Activated T-cell treated with anti-CD3 and anti-CD28 coated beads, Interleukin-2, amount 50 U/mL, for 1 hour (primary cell): ENCODE data around the gene AKR1A1.
"Not testable (repeated sequence)": the region's sequence is repeated elsewhere in the genome, so short reads cannot be mapped to it uniquely, and the experiment has no call there.

ENCODE experiments used
- DNase-seq: peaks from one replicate; pipeline ENCODE4 v3.0.0-alpha.2; 2020

The AKR1A1 gene

DNA sequence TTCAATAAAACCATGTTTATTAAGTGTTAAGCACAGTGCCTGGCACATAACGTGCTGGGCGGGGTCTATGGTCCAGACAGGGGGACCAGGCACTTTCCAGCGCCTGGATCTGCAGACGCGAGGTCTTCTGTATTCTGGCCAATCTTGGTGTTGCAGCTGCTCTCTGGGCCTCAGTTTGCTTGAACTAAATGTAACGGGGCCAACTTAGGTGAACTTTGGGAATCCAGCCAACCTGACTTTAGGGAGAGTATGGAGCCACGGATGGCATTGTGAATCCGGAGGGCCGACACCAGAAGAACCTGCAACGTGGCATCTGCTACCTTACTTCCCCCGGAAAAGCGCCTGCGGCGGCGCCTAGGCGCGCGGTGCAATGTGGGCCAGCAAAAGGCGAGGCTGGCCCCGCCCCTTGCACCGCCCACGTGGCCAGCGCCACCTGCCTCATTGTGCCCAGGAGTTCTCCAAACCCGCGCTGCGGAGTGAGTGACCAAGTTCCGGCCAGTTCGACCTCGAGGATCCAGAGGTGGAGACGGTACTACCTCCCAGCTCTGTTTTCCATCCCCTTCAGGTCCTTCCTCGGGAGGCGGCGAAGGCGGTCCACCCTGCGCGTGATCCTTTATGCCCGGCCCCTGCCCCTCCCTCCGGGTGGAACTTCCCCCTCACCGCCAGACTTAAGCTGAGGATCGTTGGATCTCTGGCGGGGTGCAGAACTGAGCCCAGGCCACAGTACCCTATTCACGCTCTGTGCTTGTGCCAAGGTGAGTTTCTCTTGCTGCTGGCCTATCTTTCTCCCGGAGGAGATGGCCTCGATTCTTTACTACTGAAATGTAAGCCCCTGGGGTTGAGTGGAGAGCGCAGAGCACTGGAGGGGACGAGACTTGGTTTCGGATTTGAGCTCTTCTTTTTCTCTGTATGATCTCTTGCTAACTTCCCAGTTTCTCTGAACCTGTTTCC lies at the start of gene AKR1A1:
Gene AKR1A1 (plus strand): TSS at position 426 of the 951 bp plus-strand sequence. CDS start 10,969 bp downstream, outside the sequence.
- peak; percentile 90 for DNase-seq

DNA sequence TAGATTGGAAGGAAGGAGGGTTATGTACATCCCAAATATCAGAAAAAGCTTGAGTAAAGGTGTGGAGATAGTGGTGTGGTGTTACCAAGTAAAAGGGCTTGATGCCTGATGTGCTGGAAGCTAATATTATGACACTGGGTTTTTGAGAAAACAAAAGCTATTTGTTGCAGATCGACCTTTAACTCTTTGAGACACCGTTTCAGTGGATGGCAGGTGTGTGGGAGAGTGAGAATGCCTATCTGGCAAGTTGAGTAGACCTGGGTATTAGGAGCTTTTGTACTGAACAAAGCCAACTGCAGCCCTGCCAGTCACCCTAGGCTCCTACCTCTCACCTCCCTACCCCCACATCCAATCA lies 49.1 kb upstream of the AKR1A1 start:
- no peak for DNase-seq

DNA sequence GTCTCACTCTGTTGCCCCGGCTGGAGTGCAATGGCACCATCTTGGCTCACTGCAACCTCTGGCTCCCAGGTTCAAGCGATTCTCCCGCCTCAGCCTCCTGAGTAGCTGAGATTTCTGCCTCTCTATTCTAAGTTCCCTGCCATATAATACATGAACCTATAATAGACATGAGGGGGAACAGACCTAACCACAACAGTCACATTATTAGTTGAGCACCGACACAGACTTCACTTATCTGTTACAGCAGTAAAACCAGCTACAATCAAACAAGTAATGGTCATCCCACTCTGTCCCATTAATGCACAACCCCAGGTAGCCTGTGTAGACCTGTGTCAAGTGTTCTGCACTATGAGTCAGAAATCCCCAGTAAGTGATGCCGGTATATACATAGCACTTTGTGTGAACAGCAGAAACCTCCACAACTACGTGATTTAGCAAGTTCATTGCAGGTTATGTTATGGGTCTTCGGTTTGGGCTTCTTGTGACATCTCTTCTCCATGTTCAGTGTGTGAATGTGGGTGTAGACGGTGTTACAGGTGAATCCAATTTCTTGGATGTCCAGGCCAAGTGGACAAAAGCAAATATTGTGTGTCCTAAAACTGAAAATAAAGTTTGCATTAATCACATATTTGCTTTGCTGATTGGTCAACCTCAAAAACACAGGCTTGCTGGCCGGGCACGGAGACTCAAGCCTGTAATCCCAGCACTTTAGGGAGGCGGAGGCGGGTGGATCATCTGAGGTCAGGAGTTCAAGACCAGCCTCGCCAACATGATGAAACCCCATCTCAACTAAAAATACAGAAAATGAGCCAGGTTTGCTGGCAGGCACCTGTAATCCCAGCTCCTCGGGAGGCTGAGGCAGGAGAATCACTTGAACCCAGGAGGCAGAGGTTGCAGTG lies 46.9 kb upstream of the AKR1A1 start:
- no peak for DNase-seq

DNA sequence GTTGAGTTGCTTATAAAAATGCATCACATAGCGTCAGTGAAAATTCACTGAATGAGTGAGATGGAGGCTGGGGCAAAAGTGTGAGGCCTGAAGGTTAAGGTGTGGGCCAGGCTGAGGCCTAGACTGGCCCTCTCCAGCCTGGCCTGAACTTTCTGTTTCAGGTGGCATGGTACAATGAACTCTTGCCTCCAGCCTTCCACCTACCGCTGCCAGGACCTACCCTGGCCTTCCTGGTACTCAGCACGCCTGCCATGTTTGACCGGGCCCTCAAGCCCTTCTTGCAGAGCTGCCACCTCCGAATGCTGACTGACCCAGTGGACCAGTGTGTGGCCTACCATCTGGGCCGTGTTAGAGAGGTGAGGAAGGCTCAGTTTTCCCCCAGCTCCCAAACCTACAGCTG lies 43.4 kb upstream of the AKR1A1 start:
- DNase-seq: no peak

DNA sequence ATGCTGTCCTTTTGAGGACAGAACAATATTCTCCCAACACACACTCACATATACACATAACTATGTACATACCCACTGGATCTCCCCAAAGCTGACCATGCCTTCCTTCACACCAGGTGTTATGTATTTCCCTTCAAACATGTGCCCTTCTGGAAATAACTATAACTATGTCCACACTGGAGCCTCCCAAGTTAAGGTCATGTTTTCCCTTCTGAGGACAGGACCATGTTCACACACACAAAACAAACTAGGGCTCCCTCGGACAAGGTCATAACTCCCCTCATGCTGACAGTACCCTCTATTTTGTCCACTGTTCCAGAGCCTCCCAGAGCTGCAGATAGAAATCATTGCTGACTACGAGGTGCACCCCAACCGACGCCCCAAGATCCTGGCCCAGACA lies 42.7 kb upstream of the AKR1A1 start:
- DNase-seq: no peak

DNA sequence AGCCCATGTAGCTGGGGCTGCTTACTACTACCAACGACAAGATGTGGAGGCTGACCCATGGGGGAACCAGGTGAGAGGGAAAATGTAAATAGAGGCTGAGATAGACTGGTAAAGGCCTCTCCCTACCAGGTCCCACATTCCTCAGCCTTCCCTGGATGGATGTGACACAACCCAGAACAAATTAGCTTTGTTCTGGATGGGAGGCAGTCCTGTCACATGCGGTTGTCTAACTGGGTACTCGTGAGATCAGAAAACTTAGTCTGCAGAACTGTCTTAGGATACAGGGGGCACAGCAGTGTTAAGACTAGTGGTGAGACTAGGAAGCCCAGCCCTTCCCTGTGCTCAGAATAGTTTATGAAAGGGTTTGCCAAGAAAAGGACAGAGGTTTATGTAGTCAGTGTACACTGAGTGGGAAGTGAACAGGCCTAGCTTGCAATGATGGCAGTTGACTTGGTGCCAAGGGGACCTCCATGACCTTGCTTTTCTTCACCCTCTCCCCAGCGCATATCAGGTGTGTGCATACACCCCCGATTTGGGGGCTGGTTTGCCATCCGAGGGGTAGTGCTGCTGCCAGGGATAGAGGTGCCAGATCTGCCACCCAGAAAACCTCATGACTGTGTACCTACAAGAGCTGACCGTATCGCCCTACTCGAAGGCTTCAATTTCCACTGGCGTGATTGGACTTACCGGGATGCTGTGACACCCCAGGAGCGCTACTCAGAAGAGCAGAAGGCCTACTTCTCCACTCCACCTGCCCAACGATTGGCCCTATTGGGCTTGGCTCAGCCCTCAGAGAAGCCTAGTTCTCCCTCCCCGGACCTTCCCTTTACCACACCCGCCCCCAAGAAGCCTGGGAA lies 42.1 kb upstream of the AKR1A1 start:
- DNase-seq: no peak

DNA sequence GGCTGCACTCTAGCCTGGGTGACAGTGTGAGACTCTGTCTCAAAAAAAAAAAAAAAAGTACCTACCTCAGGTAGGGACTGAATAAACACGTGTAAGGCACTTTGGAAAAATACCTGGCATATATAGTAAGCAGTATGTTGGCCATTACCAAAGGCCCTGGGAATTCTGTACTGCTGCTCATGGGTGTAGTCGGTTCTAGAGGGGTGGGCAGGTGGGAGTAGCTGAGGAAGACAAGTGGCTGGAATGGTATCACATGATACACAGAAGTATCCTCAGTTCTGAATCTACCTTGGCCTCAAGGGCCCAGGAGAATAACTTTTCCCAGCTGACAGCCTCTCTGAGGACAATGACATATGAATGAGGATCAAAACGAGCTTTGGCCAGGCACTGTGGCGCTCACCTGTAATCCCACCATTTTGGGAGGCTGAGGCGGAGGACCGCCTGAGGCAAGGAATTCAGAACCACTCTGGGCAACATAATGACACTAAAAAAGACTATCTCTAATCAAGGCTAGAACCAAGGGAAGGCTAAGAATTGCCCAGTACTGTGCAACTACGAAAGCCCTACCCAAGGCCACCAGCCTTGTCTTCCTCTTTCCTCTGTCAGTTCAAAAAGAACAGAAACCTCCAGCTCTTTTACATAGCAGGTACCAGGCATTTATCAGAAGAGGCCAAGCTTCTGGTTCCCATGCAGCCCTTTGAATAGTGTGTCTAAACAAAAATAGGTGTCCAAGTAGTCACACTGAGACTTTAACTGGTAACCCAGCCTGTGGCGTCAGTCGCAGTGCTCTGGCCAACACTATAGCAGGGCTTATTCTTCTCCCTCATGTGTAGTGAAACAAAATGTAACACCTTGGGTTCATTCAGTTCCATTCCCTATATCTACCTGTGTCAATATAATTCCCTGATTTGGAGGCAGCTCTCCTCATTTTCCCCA lies 40.3 kb upstream of the AKR1A1 start:
- no peak for DNase-seq

DNA sequence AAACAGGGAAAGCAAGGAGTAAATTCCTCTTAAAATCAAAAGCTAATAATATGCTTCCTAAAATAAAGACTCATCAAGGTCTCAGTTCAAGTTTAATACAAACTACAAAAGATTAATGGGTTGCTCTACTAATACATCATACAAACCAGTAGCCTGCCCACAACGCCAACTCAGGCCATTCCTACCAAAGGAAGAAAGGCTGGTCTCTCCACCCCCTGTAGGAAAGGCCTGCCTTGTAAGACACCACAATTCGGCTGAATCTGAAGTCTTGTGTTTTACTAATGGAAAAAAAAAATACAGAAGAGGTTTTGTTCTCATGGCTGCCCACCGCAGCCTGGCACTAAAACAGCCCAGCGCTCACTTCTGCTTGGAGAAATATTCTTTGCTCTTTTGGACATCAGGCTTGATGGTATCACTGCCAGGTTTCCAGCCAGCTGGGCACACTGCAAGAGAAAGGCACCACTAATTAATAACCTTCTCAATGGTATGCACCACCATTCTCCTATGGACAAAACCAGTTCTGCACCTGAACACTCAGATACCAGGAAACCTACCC lies 39.6 kb upstream of the AKR1A1 start:
- no peak for DNase-seq

DNA sequence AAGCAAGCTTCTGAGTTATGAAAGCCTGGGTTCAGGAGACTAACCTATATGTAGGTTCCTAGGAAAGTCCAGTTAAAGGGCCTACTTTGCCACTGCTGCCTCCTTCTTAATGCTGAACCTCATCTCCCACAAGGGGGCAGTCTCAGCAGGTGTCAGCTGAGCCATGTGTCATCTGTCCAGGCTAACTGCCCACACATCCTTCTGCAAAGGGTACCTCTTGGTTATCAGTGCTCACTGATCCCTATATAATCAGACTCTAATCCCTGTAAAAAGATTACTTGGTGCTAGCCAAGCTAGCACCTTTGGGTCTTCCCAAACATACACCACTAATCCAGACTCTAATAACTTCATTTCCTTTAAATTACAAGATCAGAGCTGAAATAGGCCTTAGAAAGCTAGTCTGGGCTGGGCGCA lies 38.0 kb upstream of the AKR1A1 start:
- peak; percentile 39 for DNase-seq

DNA sequence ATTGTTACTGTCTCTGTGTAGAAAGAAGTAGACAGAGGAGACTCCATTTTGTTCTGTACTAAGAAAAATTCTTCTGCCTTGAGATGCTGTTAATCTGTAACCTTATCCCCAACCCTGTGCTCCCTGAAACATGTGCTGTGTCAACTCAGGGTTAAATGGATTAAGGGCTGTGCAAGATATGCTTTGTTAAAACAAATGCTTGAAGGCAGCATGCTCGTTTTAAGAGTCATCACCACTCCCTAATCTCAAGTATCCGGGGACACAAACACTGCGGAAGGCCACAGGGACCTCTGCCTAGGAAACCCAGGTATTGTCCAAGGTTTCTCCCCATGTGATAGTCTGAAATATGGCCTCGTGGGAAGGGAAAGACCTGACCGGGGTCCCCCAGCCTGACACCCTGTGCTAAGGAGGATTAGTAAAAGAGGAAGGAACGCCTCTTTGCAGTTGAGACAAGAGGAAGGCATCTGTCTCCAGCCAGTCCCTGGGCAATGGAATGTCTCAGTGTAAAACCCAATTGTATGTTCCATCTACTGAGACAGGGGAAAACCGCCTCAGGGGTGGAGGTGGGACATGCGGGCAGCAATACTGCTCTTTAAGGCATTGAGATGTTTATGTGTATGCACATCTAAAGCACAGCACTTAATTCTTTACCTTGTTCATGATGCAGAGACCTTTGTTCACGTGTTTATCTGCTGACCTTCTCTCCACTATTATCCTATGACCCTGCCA lies 36.9 kb upstream of the AKR1A1 start:
- not testable (repeated sequence) for DNase-seq

DNA sequence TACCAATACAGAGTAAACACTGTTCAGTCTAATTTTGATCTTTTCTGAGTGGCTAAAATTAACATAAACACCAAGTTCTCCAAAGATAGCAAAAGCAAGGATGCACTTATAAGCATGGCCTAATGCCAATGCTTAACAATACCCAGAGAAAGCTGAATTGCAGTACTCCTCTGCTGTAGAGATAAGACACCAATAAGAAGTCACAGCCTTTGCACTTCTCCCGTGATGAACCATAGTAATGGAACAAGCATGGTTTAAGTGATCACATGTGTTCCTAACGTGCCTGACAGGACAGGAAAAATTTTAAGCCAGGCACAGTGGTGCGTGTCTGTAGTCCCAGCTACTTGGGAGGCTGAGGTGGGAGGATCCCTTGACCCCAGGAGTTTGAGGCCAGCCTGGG lies 34.6 kb upstream of the AKR1A1 start:
- DNase-seq: no peak

DNA sequence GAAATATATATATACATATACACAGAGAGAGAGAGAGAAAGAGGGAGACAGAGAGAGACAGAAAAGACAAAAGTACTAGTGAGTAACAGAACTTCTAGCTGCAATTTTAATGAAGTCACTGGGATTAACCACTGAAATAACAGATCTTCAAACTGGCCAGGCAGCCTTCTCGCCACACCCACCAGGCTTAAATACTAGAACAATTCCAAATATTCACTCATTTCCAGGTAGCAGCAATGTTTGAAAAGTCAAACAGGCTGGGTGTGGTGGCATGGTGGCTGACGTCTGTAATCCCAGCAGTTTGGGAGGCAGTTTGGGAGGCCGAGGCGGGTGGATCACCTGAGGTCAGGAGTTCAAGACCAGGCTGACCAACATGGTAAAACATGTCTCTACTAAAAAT lies 34.2 kb upstream of the AKR1A1 start:
- no peak for DNase-seq

DNA sequence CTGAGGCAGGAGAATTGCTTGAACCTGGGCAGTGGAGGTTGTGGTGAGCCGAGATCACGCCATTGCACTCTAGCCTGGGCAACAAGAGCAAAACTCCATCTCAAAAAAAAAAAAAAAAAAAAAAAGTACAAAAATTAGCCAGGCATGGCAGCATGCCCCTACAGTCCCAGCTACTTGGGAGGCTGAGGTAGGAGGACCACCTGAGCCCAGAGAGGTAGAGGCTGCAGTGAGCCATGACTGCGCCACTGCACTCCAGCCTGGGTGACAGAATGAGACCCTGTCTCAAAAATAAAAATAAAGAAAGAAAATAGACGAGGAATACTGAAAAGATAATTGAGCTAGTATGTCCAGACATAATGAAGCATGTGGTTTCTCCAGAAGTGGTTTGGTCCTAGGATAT lies 32.3 kb upstream of the AKR1A1 start:
- not testable (repeated sequence) for DNase-seq

DNA sequence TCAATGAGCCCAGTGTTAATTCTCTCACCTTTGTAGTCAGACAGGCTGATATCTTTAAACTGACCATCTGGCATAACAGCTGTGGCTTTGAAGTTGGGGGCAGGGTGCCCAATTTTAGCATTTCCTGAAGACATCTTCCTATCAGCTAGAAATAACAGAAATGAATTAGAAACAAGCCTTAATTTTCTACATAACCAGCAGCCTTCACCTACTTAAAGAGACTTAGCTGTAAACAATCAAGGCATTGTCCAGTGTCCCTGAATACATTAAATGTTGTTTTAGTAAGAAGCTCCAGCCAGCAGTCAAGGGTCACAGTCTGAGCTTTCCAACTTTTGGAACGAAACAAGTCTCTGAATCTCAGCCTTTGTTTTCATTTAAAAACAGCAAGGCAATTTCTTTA lies 31.7 kb upstream of the AKR1A1 start:
- no peak for DNase-seq

DNA sequence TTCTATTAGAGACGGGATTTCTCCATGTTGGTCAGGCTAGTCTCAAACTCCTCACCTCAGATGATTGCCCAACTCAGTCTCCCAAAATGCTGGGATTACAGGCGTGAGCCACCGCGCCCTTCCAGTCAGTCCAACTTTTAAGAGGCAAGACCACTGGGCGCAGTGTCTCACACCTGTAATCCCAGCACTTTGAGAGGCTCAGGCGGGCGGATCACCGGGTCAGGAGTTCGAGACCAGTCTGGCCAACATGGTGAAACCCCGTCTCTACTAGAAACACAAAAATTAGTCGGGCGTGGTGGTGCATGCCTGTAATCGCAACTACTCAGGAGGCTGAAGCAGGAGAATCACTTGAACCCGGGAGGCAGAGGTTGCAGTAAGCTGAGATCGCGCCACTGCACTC lies 30.9 kb upstream of the AKR1A1 start:
- DNase-seq: not testable (repeated sequence)

DNA sequence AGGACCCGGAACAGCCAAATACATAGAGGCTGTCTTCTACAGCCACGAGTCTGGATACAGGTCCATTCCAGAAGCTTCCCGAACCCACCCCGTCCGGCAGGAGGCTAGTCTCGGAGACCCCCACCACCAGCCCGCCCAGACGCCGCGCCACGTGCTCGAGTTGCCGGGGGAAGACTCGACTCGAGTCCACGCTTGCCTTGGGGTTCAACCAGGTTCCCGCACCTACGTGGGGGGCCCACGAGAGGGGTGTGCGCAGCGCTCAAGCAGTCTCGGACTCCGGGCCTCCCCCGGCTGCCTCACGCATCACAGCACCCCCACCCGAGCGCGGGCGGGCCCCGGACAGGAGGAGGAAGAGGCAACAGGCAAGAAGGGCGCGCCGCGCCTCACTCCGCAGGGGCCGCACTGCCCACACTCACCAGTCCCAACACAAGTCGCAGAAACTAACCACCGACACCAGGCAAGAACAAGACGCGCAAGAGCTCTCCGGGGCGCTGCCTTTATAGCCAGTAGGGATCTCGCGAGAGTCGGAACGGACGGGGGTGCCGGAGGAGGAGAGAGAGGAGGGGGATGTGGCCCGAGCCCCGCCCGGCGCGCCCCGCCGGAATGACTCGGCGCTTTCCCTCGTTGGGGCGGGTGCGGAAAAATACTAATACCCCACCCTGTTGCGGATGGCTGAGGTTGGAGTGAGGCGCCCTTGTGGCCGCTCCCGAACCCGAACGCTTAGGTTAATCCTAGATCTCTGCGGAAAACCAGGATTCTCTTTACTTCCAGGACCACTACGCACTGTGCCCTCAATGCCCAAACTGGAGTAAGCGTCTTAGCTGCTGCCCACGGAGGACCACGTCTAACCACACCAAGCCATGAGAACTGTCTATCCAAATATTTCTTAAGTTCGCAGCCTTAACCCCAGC lies 29.0 kb upstream of the AKR1A1 start, which contains the start of gene PRDX1:
Gene PRDX1 (minus strand): TSS at position 472 of the 911 bp plus-strand sequence. CDS start 2,841 bp downstream, outside the sequence.
- DNase-seq: peak; percentile 96

DNA sequence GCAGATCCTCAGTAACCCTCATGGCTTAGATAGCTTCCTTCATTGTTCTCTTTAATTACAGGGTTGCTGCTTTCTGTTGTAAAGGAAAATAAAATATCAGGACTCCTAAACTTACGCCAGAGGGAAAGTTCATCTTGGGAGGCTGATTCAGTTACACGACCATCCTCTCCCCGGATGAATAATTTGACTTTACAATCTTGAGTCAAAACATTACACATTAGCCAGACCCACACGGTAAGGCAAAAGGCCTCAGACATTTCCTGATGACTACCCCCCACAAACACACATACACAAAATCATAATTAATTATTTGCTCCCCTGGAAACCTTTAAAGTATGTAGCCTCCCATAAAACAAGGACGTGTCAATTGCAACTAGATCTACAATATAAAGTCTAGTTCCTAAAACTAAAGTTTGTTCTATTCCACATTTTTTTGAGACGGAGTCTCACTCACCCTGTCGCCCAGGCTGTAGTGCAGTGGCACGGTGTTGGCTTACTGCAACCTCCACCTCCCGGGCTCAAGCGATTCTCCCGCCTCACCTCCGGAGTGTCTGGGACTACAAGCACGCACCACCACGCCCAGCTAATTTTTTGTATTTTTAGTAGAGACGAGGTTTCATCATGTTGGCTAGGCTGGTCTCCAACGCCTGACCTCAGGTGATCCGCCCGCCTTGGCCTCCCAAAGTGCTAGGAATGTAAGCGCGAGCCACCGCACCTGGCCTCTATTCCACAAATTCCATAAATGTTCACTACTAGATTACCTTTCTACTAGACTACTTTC lies 28.1 kb upstream of the AKR1A1 start:
- DNase-seq: no peak

DNA sequence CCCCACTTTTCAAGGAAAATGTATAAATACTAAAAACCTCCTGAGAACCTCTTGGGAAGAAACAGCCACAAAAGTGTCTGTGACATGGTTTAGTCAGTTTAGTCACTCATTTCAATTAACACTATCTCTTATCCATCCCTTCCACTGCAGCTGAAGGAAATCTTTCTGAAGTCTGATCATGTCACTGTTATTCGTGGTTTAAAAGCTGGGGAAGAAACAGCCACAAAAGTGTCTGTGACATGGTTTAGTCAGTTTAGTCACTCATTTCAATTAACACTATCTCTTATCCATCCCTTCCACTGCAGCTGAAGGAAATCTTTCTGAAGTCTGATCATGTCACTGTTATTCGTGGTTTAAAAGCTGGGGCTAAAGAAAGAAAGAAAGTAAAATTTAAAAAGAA lies 27.1 kb upstream of the AKR1A1 start:
- DNase-seq: not testable (repeated sequence)
